Loucy (cell line): ENCODE measurements around the gene NCOA1.

Source experiments
- H2AFZ ChIP-seq: fragments of 200-600 bp; sonication (generic); 2 replicates; pipeline ENCODE4 v1.6.0; 2016; ENCODE audit warnings: antibody characterized with exemption, mild to moderate bottlenecking, low read length, moderate library complexity
- H3F3A ChIP-seq: fragments of 200-600 bp; 2 replicates; pipeline ENCODE4 v1.6.0; 2016; ENCODE audit warnings: antibody characterized with exemption, low read depth, mild to moderate bottlenecking
- H3K27me3 ChIP-seq: fragments of 200-600 bp; sonication (generic); 2 replicates; pipeline ENCODE4 v1.6.1; 2014; ENCODE audit warnings: low read length, mild to moderate bottlenecking; ENCODE audit not compliant: insufficient read depth, poor library complexity, severe bottlenecking
- H3K36me3 ChIP-seq: fragments of 200-600 bp; sonication (generic); 2 replicates; pipeline ENCODE4 v1.6.1; 2016; ENCODE audit warnings: low read length; ENCODE audit not compliant: insufficient read depth
- H3K4me1 ChIP-seq: fragments of 200-600 bp; sonication (generic); 2 replicates; pipeline ENCODE4 v1.5.1; 2014; ENCODE audit warnings: low read length, mild to moderate bottlenecking; ENCODE audit not compliant: insufficient read depth, poor library complexity, severe bottlenecking
- H3K4me2 ChIP-seq: fragments of 200-600 bp; sonication (generic); 2 replicates; pipeline ENCODE4 v1.6.0; 2014; ENCODE audit warnings: antibody characterized with exemption, low read length, low read depth, mild to moderate bottlenecking; ENCODE audit not compliant: poor library complexity, severe bottlenecking
- H3K4me3 ChIP-seq: fragments of 200-600 bp; sonication (generic); 2 replicates; pipeline ENCODE4 v1.5.1; 2014; ENCODE audit warnings: low read length, mild to moderate bottlenecking, mixed read lengths; ENCODE audit not compliant: poor library complexity, severe bottlenecking
- H3K79me2 ChIP-seq: fragments of 200-600 bp; sonication (generic); 2 replicates; pipeline ENCODE4 v1.6.1; 2014; ENCODE audit warnings: low read length; ENCODE audit not compliant: insufficient read depth
- H3K9ac ChIP-seq: fragments of 200-600 bp; sonication (generic); 2 replicates; pipeline ENCODE4 v1.6.0; 2014; ENCODE audit warnings: mild to moderate bottlenecking, low read depth, low read length, moderate library complexity; ENCODE audit not compliant: poor library complexity, severe bottlenecking
- H3K9me2 ChIP-seq: fragments of 200-600 bp; sonication (generic); replicated peaks from 2 replicates; pipeline ENCODE4 v1.6.1; 2016; ENCODE audit warnings: low read depth, low read length, mixed read lengths
- H3K9me3 ChIP-seq: fragments of 200-600 bp; sonication (generic); 2 replicates; pipeline ENCODE4 v1.6.1; 2014; ENCODE audit warnings: mild to moderate bottlenecking, antibody characterized with exemption, low read length, low read depth; ENCODE audit not compliant: insufficient read depth
- H4K20me1 ChIP-seq: fragments of 200-600 bp; sonication (generic); 2 replicates; pipeline ENCODE4 v1.6.0; 2014; ENCODE audit warnings: antibody characterized with exemption, low read length, mild to moderate bottlenecking; ENCODE audit not compliant: insufficient read depth, poor library complexity, severe bottlenecking
- CTCF ChIP-seq: fragments of 200-600 bp; sonication (generic); conservative IDR thresholded peaks from 2 replicates; pipeline ENCODE4 v1.5.1; 2014; ENCODE audit warnings: mild to moderate bottlenecking, antibody characterized with exemption, low read length
- EZH2phosphoT487 ChIP-seq: fragments of 200-600 bp; IDR thresholded peaks from 2 replicates; pipeline ENCODE4 v1.6.1; 2018; ENCODE audit warnings: antibody characterized with exemption, mild to moderate bottlenecking, moderate library complexity, borderline replicate concordance

NCOA1 gene

DNA sequence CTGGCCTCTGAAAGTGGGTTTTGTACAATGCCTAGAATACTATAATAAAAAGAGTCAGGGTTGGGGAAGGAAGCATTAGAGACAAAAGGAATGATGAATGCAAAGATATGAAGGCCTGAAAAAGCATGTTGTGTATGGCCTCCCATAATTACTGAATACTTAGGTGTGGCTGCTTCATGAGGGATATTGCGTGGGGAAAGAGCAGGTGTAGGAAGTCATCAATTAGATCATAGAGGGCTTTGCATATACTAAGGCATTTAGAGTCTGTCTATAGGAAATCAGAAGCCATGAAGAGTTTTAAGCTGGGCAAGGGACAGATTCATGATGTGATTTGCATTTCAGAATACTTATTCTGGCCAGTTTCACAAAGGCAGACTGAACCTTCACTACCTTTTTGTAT lies 48.2 kb downstream of the NCOA1 start:
- TF ChIP-seq CTCF (no peak), EZH2phosphoT487 (no peak)
- Histone ChIP-seq H3K9me3 (no peaks in the 10 kb centered on the region), H3K27me3 (no peaks in the 10 kb centered on the region), H3K36me3 (no peaks in the 10 kb centered on the region; the same call in 1 of the 2 replicates), H4K20me1 (no peaks in the 10 kb centered on the region), H2AFZ (no peak overlapping the region), H3K9me2 (no peaks in the 10 kb centered on the region), H3K79me2 (peaks cover 10% of the 10 kb centered on the region; the same call in 1 of the 2 replicates), H3F3A (no peaks in the 10 kb centered on the region), H3K9ac (no peak overlapping the region), H3K4me2 (no peak overlapping the region), H3K4me1 (peaks cover 1% of the 10 kb centered on the region), H3K4me3 (no peak overlapping the region)

DNA sequence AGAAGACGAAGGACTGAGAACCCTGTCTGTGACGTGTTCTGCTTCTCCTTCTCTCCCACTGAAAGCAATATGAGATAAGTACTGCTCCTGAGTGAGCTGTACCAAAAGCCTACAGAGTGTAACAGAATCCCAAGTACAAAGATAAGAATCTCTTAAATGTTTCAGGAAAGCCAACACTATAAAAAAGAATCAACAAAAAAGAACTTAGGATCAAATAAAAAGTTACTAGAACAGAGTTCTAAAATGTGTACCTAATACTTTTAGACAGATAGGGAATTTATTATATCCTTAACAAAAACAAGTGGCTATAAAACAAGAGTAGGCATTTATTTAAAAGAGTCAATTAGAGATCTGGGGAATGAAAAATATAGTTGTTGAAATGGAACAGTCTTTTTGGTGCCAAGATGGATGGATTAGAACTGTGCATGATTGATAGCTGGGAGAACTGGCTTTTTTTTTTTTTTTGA lies 49.0 kb downstream of the NCOA1 start:
- Histone ChIP-seq H3F3A (no peaks in the 10 kb centered on the region), H3K4me3 (no peak overlapping the region), H3K36me3 (no peaks in the 10 kb centered on the region; the same call in 1 of the 2 replicates), H3K79me2 (peaks cover 12% of the 10 kb centered on the region; the same call in 1 of the 2 replicates), H2AFZ (no peak overlapping the region), H4K20me1 (no peaks in the 10 kb centered on the region), H3K9me3 (no peaks in the 10 kb centered on the region), H3K4me1 (peaks cover 9% of the 10 kb centered on the region), H3K27me3 (no peaks in the 10 kb centered on the region), H3K4me2 (no peak overlapping the region), H3K9me2 (no peaks in the 10 kb centered on the region), H3K9ac (no peak overlapping the region)
- TF ChIP-seq CTCF (no peak), EZH2phosphoT487 (no peak)

GRCh38 chr2:24541621-24542020 lies 50.6 kb downstream of the NCOA1 start:
- Histone ChIP-seq H3K36me3 (no peaks in the 10 kb centered on the region; the same call in 1 of the 2 replicates), H3K9me3 (no peaks in the 10 kb centered on the region), H3K4me3 (no peak overlapping the region), H3K4me2 (no peak overlapping the region), H3K9me2 (no peaks in the 10 kb centered on the region), H3K4me1 (peaks cover 9% of the 10 kb centered on the region), H2AFZ (no peak overlapping the region), H3K79me2 (peaks cover 14% of the 10 kb centered on the region; the same call in 1 of the 2 replicates), H3K27me3 (no peaks in the 10 kb centered on the region), H4K20me1 (no peaks in the 10 kb centered on the region), H3K9ac (no peak overlapping the region), H3F3A (no peaks in the 10 kb centered on the region)
- no peak for TF ChIP-seq CTCF
- TF ChIP-seq EZH2phosphoT487 = no peak
